ENCODE data around the gene MUC5B. TPM values are rescaled to one million over a fixed set of nuclear protein-coding genes. Genes with fewer than 3 reads are reported as not detected.

Gene MUC5B
- total and polyA plus RNA-seq, 2 donors (not counting 1 experiment from before 2014, with no cell fraction given), result not detected

GRCh38 chr11:1271002-1271401 is 48.1 kb downstream of the MUC5B start:
- Mint-ChIP-seq H3K27me3 (no peaks in the 10 kb centered on the region), H3K4me3 (no peak overlapping the region), H3K9me3 (ENCODE audit: insufficient read depth) (no peaks in the 10 kb centered on the region), H3K27ac (no peak overlapping the region), H3K4me1 (no peaks in the 10 kb centered on the region)
- H2AFZ ChIP-seq (ENCODE audit: insufficient read depth, low read depth, low read length, poor library complexity, severe bottlenecking), result no peak overlapping the region
- no peak overlapping the region for H3K9ac ChIP-seq (ENCODE audit: low read length)
- TF ChIP-seq, protein P1, sequence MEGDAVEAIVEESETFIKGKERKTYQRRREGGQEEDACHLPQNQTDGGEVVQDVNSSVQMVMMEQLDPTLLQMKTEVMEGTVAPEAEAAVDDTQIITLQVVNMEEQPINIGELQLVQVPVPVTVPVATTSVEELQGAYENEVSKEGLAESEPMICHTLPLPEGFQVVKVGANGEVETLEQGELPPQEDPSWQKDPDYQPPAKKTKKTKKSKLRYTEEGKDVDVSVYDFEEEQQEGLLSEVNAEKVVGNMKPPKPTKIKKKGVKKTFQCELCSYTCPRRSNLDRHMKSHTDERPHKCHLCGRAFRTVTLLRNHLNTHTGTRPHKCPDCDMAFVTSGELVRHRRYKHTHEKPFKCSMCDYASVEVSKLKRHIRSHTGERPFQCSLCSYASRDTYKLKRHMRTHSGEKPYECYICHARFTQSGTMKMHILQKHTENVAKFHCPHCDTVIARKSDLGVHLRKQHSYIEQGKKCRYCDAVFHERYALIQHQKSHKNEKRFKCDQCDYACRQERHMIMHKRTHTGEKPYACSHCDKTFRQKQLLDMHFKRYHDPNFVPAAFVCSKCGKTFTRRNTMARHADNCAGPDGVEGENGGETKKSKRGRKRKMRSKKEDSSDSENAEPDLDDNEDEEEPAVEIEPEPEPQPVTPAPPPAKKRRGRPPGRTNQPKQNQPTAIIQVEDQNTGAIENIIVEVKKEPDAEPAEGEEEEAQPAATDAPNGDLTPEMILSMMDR (IDR thresholded peaks at IDR 0.05), result no peak
- no peak for TF ChIP-seq EZH2 (IDR thresholded peaks at IDR 0.05; ENCODE audit: borderline replicate concordance, insufficient read depth, low read depth, low read length, poor library complexity, severe bottlenecking)
- peaks cover 0 to 2% (median under 1%) of the 10 kb centered on the region in 3 donors for H3K9me3 ChIP-seq (ENCODE audit: control extremely low read depth in 1 of 3, control insufficient read depth in 2 of 3, insufficient read depth in 1 of 3, low read length in 2 of 3)
- intact Hi-C loops (cut with micrococcal nuclease), result no loop called here
- CTCF ChIA-PET, result no interaction called here
- ATAC-seq (ENCODE audit: low read depth) (no peak), DNase-seq (no peak)
- WGBS (ENCODE audit: insufficient coverage), result 85% methylated on average over 7 of the region's 13 CpGs
- H3K27me3 ChIP-seq (replicated peaks in 1 of 4; ENCODE audit: control extremely low read depth in 1 of 4, control insufficient read depth in 3 of 4, insufficient read depth in 4 of 4, low read length in 3 of 4), result no peaks in the 10 kb centered on the region
- H3K4me2 ChIP-seq (replicated peaks; ENCODE audit: low read depth, low read length, poor library complexity, severe bottlenecking), result no peak overlapping the region
- peaks cover 0 to 8% of the 10 kb centered on the region in 2 experiments for H3K36me3 ChIP-seq (replicated peaks in 1 of 2; ENCODE audit: control extremely low read depth in 1 of 2, control insufficient read depth in 1 of 2, extremely low read depth in 1 of 2, insufficient read depth in 2 of 2, low read length in 1 of 2)
- no peak overlapping the region for H3K27ac ChIP-seq (ENCODE audit: low read length in 2 of 2)
- POLR2A ChIA-PET, result no interaction called here
- no peaks in the 10 kb centered on the region for H3K4me1 ChIP-seq (ENCODE audit: control insufficient read depth in 2 of 2, insufficient read depth in 2 of 2, low read length in 2 of 2)
- H3K4me3 ChIP-seq (ENCODE audit: control extremely low read depth in 1 of 5, extremely low read depth in 1 of 5, insufficient read depth in 1 of 5, low read depth in 2 of 5, low read length in 4 of 5), result no peak overlapping the region
- no peaks in the 10 kb centered on the region for H4K20me1 ChIP-seq (ENCODE audit: control insufficient read depth, insufficient read depth, low read length, poor library complexity, severe bottlenecking)
- H3K79me2 ChIP-seq (ENCODE audit: control insufficient read depth, insufficient read depth, low read length), result no peaks in the 10 kb centered on the region

DNA sequence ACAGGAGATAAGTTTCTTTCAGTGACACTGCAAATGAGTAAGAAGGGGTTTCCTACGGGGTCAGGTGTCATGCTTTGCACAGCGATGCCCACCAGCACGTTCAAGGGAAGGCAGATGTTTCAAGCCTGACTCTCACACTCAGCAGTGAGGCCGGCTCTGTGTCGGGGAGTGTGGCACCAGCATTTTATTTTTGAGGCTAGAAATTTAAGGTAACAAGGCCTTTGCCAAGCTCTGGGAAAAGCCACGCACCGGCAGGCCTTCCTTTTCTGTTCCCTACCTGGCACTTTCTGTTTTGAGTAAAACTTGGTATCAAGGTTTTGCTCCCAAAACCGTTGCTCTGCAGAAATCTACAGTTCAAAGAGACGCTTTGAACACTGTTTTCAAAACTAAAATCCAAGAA is 48.5 kb downstream of the MUC5B start:
- Histone ChIP-seq H3K9me3 (ENCODE audit: control extremely low read depth in 1 of 3, control insufficient read depth in 2 of 3, insufficient read depth in 1 of 3, low read length in 2 of 3) (no peaks in the 10 kb centered on the region), H3K27me3 (replicated peaks in 1 of 4; ENCODE audit: control extremely low read depth in 1 of 4, control insufficient read depth in 3 of 4, insufficient read depth in 4 of 4, low read length in 3 of 4) (no peaks in the 10 kb centered on the region), H4K20me1 (ENCODE audit: control insufficient read depth, insufficient read depth, low read length, poor library complexity, severe bottlenecking) (no peaks in the 10 kb centered on the region), H3K79me2 (ENCODE audit: control insufficient read depth, insufficient read depth, low read length) (no peaks in the 10 kb centered on the region), H2AFZ (ENCODE audit: insufficient read depth, low read depth, low read length, poor library complexity, severe bottlenecking) (no peak overlapping the region), H3K4me1 (ENCODE audit: control insufficient read depth in 2 of 2, insufficient read depth in 2 of 2, low read length in 2 of 2) (no peaks in the 10 kb centered on the region), H3K4me3 (ENCODE audit: control extremely low read depth in 1 of 5, extremely low read depth in 1 of 5, insufficient read depth in 1 of 5, low read depth in 2 of 5, low read length in 4 of 5) (no peak overlapping the region), H3K36me3 (replicated peaks in 1 of 2; ENCODE audit: control extremely low read depth in 1 of 2, control insufficient read depth in 1 of 2, extremely low read depth in 1 of 2, insufficient read depth in 2 of 2, low read length in 1 of 2) (peaks cover 0 to 12% of the 10 kb centered on the region in 2 experiments), H3K9ac (ENCODE audit: low read length) (no peak overlapping the region), H3K27ac (ENCODE audit: low read length in 2 of 2) (no peak overlapping the region), H3K4me2 (replicated peaks; ENCODE audit: low read depth, low read length, poor library complexity, severe bottlenecking) (no peak overlapping the region)
- Mint-ChIP-seq H3K27me3 (no peaks in the 10 kb centered on the region), H3K4me3 (no peak overlapping the region), H3K4me1 (no peaks in the 10 kb centered on the region), H3K9me3 (ENCODE audit: insufficient read depth) (no peaks in the 10 kb centered on the region), H3K27ac (no peak overlapping the region)
- TF ChIP-seq, protein P1 (IDR thresholded peaks at IDR 0.05), result no peak
- TF ChIP-seq EZH2 (IDR thresholded peaks at IDR 0.05; ENCODE audit: borderline replicate concordance, insufficient read depth, low read depth, low read length, poor library complexity, severe bottlenecking), result no peak
- ChIA-PET POLR2A (no interaction called here), CTCF (no interaction called here)
- intact Hi-C loops (cut with micrococcal nuclease), result no loop called here
- no peak for DNase-seq
- 93% methylated on average over 7 of the region's 9 CpGs for WGBS (ENCODE audit: insufficient coverage)
- ATAC-seq (ENCODE audit: low read depth), result no peak

All from B cell (primary cell).